Upper lobe of right lung (tissue), 1 donor: ENCODE measurements around the gene DTNBP1. TPM values are rescaled to one million over a fixed set of nuclear protein-coding genes. Genes with fewer than 3 reads are reported as not detected.

Experiments
- ATAC-seq: fragments of 200-7000 bp; cut with Tn5 transposase; one replicate; pipeline ENCODE4 v1.9.1; 2020; ENCODE audit warnings: mild to moderate bottlenecking, moderate library complexity
- DNase-seq: peaks from one replicate; pipeline ENCODE4 v3.0.0-alpha.2; 2020
- H3K27ac ChIP-seq: fragments of 200-600 bp; one replicate; pipeline ENCODE4 v1.8.0; 2022
- H3K27me3 ChIP-seq: fragments of 200-600 bp; one replicate; pipeline ENCODE4 v1.8.0; 2022; ENCODE audit warnings: mild to moderate bottlenecking
- H3K36me3 ChIP-seq: fragments of 200-600 bp; one replicate; pipeline ENCODE4 v1.8.0; 2022
- H3K4me1 ChIP-seq: fragments of 200-600 bp; one replicate; pipeline ENCODE4 v1.8.0; 2022
- H3K4me3 ChIP-seq: fragments of 200-600 bp; one replicate; pipeline ENCODE4 v1.8.0; 2022; ENCODE audit warnings: mild to moderate bottlenecking
- H3K9me3 ChIP-seq: fragments of 200-600 bp; one replicate; pipeline ENCODE4 v1.8.0; 2022
- intact Hi-C: fragments of 100-400 bp; cut with DNase I; formaldehyde crosslinking; loops from one replicate; pipeline ENCODE4 v1.11.0; 2022
- total RNA-seq: library from RNA; stranded (reverse); fragmentation: NEBNext Ultra II Directional; extraction: Animal tissue kit (Norgen Biotek cat#: 25700); gene quantifications from one replicate; pipeline ENCODE4 v1.2.1, GENCODE V29; 2021
- TF ChIP-seq, protein P1 (sequence below): fragments of 200-600 bp; IDR thresholded peaks from one replicate; pipeline ENCODE4 v1.8.0; 2022; ENCODE audit warnings: antibody characterized with exemption
- donor health status: DM: no; HTN: yes; CAD: no; lungs with severe emphysema.

The DTNBP1 gene
- total RNA-seq, 1 donor from 2014 or later = 25.9 TPM

DNA sequence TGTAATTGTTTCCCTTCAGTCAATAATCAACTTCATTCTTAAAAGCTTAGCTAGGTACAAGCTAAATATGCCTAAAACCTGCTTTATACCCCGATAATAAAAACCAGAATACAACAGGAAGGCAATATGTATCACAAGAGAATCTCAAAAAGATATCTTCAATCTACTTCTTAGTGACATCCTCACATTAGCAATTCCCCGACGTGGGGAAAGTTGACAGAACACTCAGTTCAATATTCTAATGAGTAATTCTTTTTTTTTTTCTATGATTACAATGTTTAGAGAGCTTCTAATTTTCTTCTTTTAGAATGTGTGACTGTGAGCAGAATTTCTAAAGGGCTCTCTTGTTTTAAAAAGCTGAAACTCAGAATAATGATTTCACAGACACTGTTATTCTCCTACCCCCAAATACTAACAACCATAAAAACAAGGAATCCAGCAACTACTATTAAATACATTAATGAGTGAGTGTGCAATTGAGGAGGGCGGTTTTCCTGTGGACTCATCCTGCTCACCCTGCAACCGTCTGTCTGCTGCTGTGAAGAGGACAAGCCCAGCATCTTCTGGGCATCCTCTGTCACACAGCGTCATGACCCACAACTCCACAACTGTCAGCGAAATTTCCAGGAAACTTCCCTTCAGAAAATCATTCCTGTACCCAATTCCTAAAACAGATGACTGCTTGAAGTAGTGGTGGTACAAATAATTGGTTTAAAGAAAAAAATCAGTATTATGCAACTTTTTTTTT is 68.1 kb downstream of the DTNBP1 start:
- Histone ChIP-seq H3K27ac (no peak overlapping the region), H3K4me3 (no peak overlapping the region), H3K36me3 (no peaks in the 10 kb centered on the region), H3K9me3 (no peaks in the 10 kb centered on the region), H3K4me1 (peaks cover 17% of the 10 kb centered on the region), H3K27me3 (no peaks in the 10 kb centered on the region)
- ATAC-seq (no peak), DNase-seq (no peak)
- intact Hi-C loops = no loop called here
- TF ChIP-seq, protein P1, sequence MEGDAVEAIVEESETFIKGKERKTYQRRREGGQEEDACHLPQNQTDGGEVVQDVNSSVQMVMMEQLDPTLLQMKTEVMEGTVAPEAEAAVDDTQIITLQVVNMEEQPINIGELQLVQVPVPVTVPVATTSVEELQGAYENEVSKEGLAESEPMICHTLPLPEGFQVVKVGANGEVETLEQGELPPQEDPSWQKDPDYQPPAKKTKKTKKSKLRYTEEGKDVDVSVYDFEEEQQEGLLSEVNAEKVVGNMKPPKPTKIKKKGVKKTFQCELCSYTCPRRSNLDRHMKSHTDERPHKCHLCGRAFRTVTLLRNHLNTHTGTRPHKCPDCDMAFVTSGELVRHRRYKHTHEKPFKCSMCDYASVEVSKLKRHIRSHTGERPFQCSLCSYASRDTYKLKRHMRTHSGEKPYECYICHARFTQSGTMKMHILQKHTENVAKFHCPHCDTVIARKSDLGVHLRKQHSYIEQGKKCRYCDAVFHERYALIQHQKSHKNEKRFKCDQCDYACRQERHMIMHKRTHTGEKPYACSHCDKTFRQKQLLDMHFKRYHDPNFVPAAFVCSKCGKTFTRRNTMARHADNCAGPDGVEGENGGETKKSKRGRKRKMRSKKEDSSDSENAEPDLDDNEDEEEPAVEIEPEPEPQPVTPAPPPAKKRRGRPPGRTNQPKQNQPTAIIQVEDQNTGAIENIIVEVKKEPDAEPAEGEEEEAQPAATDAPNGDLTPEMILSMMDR = no peak

DNA sequence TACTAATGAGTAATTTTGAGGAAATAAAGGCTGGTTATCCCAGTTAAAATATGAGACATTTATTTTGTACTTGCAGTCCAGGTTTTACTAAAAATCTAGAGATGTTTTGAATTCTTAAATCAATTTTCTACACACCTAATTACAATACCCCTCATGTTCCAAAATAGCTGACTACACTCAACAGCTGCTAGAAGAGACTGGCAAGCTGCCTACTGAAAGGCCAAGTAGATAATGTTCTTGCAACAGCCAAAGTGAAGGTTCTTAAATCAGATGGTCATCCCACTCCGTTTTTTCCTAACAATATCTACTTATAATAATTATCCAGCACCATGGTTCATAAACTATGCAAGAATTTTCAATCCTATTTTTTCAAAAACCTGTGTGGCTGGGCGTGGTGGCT is 69.0 kb downstream of the DTNBP1 start:
- H3K27ac ChIP-seq = no peak overlapping the region
- H3K27me3 ChIP-seq = no peaks in the 10 kb centered on the region
- DNase-seq = no peak
- intact Hi-C loops = no loop called here
- H3K9me3 ChIP-seq = no peaks in the 10 kb centered on the region
- no peaks in the 10 kb centered on the region for H3K36me3 ChIP-seq
- H3K4me3 ChIP-seq = no peak overlapping the region
- H3K4me1 ChIP-seq = peaks cover 17% of the 10 kb centered on the region
- TF ChIP-seq, protein P1 = no peak
- no peak for ATAC-seq

DNA sequence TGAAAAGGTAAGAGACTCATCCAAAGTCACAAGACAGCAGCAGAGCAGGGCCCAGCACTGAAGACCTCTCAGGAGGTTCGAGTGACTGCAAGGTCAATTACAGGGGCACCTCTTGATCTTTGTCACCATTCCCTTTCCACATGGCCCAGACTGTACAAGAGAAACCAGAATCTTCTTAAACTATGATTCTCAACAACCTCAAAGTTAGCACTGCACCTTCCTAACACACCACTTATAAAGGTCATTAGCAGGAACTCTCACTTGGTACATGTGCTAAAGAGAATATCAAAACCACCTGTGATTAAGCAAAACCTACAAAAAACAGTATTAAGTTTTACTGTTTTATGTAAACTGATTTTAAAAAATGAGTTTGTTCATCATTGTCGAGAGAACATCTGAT is 70.2 kb downstream of the DTNBP1 start:
- H3K4me1 ChIP-seq = peaks cover 17% of the 10 kb centered on the region
- DNase-seq (no peak), ATAC-seq (no peak)
- intact Hi-C loops = no loop called here
- TF ChIP-seq, protein P1 = no peak
- no peaks in the 10 kb centered on the region for H3K9me3 ChIP-seq
- no peak overlapping the region for H3K4me3 ChIP-seq
- no peak overlapping the region for H3K27ac ChIP-seq
- no peaks in the 10 kb centered on the region for H3K36me3 ChIP-seq
- no peaks in the 10 kb centered on the region for H3K27me3 ChIP-seq

DNA sequence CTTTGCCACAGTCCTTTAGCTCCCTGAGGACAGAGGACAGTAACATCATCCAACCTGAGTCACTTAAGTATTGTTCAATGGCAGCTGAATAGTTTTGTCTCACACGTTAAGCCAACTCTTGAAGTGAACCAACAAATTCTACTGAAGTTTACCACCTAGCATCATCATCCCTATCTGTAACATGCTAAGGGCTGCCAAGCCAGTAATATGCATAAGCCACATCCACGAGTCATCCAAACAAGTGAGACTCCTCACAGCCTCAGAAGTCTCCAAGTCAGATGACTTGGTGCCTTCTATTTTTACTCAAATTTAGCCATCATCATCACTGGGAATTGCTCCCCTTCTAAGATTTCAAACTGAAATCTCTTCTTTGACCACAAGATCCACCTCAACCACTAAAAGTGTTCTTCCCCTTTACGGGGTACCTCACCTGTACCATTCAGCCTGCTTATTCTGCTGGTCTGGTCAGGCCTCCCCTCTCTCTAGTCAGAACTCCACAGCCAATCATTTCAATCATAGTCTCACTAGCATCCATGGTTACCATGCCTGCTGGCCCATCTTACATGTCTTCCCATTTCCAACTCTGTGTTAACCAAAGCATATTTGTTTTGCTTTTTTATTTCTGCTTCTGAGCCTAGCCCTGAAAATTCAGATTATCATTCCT is 73.7 kb downstream of the DTNBP1 start:
- no peaks in the 10 kb centered on the region for H3K9me3 ChIP-seq
- no peak for ATAC-seq
- intact Hi-C loops = no loop called here
- no peaks in the 10 kb centered on the region for H3K27me3 ChIP-seq
- H3K4me3 ChIP-seq = no peak overlapping the region
- DNase-seq = no peak
- no peaks in the 10 kb centered on the region for H3K36me3 ChIP-seq
- no peak overlapping the region for H3K27ac ChIP-seq
- TF ChIP-seq, protein P1 = no peak
- H3K4me1 ChIP-seq = peaks cover 6% of the 10 kb centered on the region

DNA sequence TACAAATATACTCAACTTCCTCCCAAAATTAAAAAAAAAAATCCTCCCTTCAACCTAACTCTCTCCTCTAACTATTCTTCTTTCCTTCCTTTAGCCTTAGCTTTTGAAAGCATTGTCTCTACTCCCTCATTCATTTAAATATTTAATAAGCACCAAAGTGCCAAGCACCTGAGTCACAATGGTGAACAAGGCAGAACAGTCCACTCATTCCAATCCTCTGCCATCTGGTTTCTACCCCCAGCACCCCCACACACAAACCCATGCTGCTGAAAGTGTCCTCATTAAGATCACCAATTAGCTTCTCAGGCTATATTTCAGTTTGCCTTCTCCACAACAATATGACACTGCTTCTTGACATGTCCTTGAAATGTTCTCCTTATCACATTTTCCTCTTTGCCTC is 76.3 kb downstream of the DTNBP1 start:
- no peak for DNase-seq
- ATAC-seq = no peak
- H3K4me3 ChIP-seq = no peak overlapping the region
- no peaks in the 10 kb centered on the region for H3K27me3 ChIP-seq
- H3K4me1 ChIP-seq = no peaks in the 10 kb centered on the region
- TF ChIP-seq, protein P1 = no peak
- no peaks in the 10 kb centered on the region for H3K9me3 ChIP-seq
- H3K27ac ChIP-seq = no peak overlapping the region
- no peaks in the 10 kb centered on the region for H3K36me3 ChIP-seq
- intact Hi-C loops = no loop called here
